T-helper 22 cell (primary cell): Measurements from ENCODE around the gene ERC1.

Experiments used
- DNase-seq: peaks from one replicate; pipeline ENCODE4 v3.0.0-alpha.2; 2020; ENCODE audit warnings: low read depth

The ERC1 gene

GRCh38 chr12:1443421-1444141, 452.6 kb downstream of the ERC1 start:
- no peak for DNase-seq

DNA sequence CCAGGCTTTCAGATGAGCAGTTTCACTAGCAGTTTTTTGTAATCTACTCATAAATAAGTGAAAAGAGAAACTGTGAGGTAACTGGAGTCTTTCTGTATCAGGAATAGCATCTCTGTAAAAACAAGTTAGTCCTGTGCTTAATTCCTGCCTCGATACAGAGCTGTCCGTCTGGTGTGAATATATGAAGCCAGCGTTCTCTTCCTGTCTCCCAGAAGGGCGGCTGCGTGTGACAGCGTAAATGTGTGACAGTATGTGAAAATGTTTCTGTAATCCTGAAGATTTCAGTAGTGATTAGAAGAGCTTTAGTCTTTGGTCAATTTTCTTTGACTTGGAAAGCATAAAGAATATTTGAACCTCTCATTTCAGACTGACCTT, 453.1 kb downstream of the ERC1 start:
- DNase-seq, result no peak

- DNase-seq, result no peak
Observed at GRCh38 chr12:1445807-1446206, 454.8 kb downstream of the ERC1 start.

DNA sequence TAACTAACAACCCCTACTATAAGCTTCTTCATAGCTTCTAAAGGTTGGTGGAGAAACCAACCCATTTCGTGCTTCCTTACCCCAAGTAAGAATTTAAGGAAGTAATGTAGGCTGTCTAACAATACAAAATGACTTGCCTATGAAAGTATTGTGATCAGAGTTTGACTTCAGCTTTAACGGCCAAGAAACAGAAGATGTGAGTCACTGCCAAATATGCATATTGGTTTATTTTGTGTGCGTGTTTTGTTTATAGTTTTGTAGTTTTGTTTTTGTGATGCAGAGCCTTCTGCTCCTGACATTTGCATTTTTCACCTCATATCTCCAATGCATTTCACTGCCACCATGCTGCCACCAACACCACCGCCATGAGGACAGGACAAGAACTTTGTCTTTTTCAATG, 457.3 kb downstream of the ERC1 start:
- DNase-seq, result no peak

GRCh38 chr12:1453810-1454209, 462.8 kb downstream of the ERC1 start:
- no peak for DNase-seq

- no peak for DNase-seq
Observed at GRCh38 chr12:1456885-1457284, 465.9 kb downstream of the ERC1 start.

DNA sequence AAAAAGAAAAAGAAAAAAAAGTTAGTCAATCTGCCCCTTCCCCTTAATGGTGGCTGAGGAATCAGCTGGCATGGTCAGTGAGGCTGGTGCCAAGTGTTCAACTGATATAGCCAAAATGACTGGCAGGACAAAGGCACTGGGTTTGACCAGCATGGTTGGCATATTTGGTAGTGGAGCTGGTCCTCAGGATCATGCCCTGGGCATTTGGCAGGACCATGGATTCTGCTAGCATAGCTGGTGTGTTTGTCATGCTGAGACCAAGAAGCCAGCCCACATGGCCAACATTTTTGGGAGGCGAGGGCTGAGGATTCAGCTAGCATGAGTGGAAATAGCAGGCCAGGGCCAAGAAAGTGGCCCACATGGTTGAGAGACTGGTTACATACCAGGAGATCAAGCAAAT, 466.9 kb downstream of the ERC1 start:
- no peak for DNase-seq

GRCh38 chr12:1459339-1459738, 468.3 kb downstream of the ERC1 start:
- DNase-seq, result no peak

DNA sequence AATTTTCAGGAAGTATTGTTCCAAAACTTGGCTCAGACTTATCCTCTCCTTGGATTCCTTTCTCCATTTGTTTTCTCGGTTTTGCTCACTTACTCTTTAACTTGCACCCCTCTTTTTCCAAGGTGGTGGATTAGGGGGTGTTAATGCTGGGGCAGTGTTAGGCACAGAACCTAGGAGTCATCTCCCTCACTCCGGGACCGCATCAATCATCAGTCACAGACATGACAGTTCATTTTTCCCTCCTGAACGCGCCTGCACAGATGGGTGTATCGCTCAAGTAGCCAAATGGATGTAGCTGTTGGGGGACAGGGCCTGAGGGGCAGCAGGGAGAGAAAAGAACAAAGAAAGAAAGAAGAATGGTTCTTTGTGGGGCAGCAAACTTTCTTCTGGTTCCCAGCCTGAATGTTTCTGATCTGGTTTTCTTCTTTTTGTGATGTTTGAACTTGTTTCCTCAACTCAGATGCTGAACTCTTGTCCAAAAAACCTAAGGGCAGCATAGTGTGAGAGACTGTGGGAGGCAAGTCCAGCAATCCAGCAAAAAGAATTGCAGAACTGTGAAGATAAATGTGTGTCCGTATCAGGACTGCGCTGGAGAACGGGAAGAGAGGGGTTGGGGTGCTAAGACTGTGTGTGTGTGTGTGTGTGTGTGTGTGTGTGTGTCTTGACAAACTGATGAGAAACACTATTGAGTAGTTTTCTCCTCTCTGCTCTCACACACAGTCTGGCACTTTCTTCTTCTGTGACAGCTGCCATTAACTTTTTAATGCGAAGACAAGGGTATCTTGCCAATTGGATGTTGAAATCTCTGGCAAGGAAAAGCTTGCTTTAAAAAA, 472.3 kb downstream of the ERC1 start:
- no peak for DNase-seq

DNA sequence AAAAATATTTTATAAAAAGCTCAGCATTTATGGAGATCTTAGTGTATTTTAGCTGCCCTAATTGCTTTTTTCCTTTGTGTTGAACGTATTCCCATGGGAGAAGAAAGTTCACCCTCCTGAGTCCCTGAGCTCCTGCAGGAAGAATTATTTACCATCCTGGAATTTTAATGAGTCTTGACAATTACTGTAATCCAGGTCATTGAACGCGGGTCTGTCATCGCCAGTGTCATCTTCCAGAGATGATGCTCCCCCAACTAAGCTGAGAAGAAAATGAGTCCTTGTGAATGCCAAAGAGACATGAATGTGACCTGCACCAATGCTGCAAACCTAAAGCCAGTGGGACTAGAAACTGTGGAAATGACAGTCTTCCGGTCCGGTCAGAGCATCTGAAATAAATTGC, 473.9 kb downstream of the ERC1 start:
- no peak for DNase-seq

- no peak for DNase-seq
Observed at GRCh38 chr12:1465990-1466389, 475.0 kb downstream of the ERC1 start.

GRCh38 chr12:1466481-1467154, 475.6 kb downstream of the ERC1 start:
- no peak for DNase-seq

DNA sequence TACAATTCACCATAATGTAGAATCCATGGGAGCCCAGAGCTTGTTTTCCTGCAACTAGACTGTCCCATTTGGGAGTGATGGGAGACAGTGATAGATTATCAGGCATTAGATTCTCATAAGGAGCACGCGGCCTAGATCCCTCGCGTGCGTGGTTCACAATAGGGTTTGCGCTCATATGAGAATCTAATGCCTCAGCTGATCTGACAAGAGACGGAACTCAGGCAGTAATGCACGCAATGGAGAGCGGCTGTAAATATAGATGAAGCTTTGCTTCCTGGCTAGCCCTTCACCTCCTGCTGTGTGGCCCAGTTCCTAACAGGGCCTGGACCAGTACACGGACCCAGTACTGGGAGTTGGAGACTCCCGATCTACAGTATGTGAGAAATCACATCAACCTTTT, 476.7 kb downstream of the ERC1 start:
- no peak for DNase-seq

DNA sequence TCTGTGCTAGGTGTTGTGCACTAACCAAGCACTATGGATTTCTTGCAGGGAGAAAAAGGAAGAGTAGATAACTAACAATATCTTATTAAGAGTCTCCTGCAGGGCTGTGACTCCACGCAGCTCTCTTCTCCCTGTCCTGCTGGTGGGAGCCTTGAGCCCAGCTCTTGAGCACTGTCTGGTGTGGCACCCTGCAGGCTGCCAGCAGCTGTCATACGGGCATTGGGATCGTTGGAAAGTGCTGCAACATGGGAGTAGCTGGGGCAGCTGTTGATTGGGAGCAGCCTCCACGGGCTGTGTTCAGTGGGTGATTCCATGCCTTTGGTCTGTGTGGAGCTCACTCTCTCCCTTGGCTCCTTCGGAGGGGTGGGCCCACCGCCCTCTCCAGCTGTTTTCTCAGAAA, 478.0 kb downstream of the ERC1 start:
- DNase-seq, result no peak

GRCh38 chr12:1470051-1470450, 479.0 kb downstream of the ERC1 start:
- DNase-seq, result no peak

DNA sequence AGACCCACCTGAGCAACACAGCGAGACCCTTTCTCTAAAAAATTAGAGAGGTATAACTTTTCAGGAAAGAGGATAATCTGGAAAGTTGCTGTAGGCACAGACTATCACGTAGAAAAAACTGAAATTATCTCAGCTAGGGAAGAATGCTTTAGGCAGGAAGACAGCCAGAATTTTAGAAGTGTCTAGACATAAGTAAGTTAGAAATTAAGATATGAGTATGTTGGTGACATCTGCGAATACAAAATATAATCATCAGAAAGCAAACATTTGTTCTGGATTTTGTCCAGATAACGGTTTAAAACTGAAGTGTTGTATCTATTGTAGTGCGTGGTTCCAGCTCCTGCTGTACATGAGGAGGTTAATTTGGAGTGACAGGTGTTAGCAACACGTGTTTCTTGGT, 480.2 kb downstream of the ERC1 start:
- no peak for DNase-seq

- no peak for DNase-seq
Observed at GRCh38 chr12:1473418-1473817, 482.4 kb downstream of the ERC1 start.

- DNase-seq, result no peak
Observed at GRCh38 chr12:1474041-1474573, 483.1 kb downstream of the ERC1 start.

DNA sequence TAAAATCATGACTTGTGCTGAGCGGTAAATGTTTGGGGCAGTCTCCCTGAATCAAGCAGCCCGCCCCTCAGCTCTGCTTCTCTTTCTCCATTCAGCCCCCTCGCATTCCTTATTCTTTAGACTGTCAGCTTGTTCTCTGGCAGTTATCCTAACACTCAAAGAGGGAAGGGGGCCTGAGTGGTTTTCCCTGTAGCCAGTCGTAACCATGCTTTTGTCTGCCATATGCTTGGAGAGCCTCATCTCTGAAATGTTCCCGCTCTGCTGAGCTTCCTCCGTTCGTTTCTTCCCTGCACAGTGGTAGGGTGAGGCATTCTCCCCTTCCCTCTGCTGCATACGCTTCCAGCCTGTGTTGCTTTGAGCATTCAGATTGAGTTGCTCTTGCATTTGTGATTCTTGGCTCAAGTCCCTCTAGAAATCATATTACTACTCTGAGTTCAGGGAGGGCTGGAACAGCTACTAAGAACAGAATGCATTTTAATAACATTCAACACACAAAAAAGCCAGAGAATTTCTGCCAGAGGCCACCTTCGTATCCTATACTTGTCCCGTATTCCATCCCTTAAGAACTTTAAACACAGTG, 483.6 kb downstream of the ERC1 start:
- no peak for DNase-seq

DNA sequence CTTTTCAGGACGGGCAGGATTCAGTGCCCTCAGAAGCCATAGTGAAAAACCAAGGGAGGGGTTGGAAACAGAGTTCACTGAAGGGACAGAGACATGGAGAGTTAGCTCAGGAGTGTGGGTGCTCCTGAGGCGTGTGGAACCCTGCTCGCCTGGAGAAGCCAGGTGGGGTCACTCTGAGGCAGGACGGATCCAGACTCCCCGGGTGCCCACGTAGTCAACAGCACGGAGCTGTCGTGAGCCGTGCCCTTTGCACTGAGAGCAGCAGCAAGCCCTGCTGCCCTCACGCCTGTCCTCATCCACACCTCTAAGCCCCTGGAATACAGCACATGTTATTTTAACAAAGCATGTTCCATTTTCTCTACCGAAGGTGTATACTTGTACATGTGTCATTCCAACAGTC, 488.6 kb downstream of the ERC1 start:
- DNase-seq, result no peak

DNA sequence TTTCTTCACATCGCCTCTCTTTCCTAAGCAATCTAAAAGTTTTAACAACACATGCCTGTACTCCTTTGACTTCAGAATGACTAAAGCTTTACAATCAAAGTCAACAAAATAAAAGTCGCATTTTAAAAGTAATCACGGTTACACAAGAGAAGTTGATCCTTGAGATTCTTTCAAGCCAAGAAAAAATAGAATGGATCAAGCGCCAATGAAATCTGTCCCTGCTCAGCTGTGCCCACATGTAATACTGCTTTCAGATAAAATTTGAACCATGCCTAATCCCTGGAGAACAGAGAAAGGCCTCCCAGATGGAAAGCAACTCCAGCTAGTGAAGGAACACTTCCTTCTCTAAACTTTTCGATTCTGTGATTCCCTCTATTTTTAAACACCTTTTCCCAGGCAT, 490.3 kb downstream of the ERC1 start:
- no peak for DNase-seq

- DNase-seq, result no peak
Observed at GRCh38 chr12:1481906-1482305, 490.9 kb downstream of the ERC1 start.
